Breast epithelium (tissue), 3 donors: Measurements from ENCODE around the gene FHOD1.

Experiments used
- CTCF ChIP-seq, 3 donors: fragments of 450-650 bp; IDR thresholded peaks; one replicate each; pipeline ENCODE4 v1.5.1; 2016 to 2017; ENCODE audit warnings: antibody characterized with exemption in 3 of 3, mild to moderate bottlenecking in 3 of 3, moderate library complexity in 3 of 3
- POLR2A ChIP-seq: fragments of 450-650 bp; IDR thresholded peaks from one replicate; pipeline ENCODE4 v1.6.1; 2016; ENCODE audit warnings: antibody characterized with exemption, mild to moderate bottlenecking, moderate library complexity

GRCh38 chr16:67227567-67227921 is 19.7 kb downstream of the FHOD1 start:
- TF ChIP-seq POLR2A (no peak), CTCF (IDR thresholded peaks at IDR 0.05) (no peak)
